ENCODE measurements around the gene IQSEC2.

DNA sequence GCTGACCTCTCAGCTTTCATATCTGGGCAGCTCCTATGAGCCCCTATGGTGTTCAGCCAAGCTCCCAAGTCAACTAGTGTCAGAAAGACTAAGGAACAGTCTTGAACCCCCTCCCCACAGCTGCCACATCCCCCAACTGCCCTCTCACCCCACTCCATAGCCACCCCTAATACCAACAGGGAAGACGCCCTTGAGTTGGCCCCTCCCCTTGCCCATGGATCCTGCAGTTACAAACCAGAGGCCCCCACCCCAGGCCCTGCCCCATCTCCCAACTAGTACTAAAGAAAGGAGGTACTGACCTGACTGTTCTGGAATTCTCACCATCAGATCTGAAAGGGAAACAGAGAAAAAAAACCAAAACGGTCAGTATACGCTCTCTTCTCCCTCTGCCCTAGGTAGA is 10.2 kb upstream of the IQSEC2 start:
- TF ChIP-seq CTCF (IDR thresholded peaks at IDR 0.05; ENCODE audit: insufficient read depth, low read length) (no peak), POLR2AphosphoS5 (IDR thresholded peaks at IDR 0.05; ENCODE audit: low read depth) (no peak), GABPA (IDR thresholded peaks at IDR 0.05; ENCODE audit: low read depth) (no peak), REST (IDR thresholded peaks at IDR 0.05; ENCODE audit: insufficient replicate concordance, low read depth) (no peak), SPI1 (IDR thresholded peaks at IDR 0.05; ENCODE audit: borderline replicate concordance, low read depth) (no peak)

Data from HL-60 (cell line).